ENCODE data around the gene LIN9.

Gene LIN9

GRCh38 chr1:226233806-226234205 lies 75.2 kb downstream of the LIN9 start:
- no peak for TF ChIP-seq CTCF (IDR thresholded peaks at IDR 0.05; ENCODE audit: poor library complexity, severe bottlenecking)
- Histone ChIP-seq H3K9me3 (ENCODE audit: severe bottlenecking) (no peaks in the 10 kb centered on the region), H3K36me3 (ENCODE audit: low read depth) (no peaks in the 10 kb centered on the region; the same call in 1 of the 2 replicates), H3K27me3 (ENCODE audit: insufficient read depth, poor library complexity, severe bottlenecking) (no peaks in the 10 kb centered on the region), H3K4me3 (ENCODE audit: severe bottlenecking) (no peak overlapping the region), H3K4me1 (ENCODE audit: insufficient read depth, poor library complexity, severe bottlenecking) (no peaks in the 10 kb centered on the region), H3K27ac (ENCODE audit: poor library complexity, severe bottlenecking) (no peak overlapping the region)
- no peak for ATAC-seq (ENCODE audit: low read depth)
- DNase-seq (ENCODE audit: low spot score) = no peak

GRCh38 chr1:226233293-226233692 lies 75.7 kb downstream of the LIN9 start:
- ATAC-seq (ENCODE audit: low read depth) (no peak), DNase-seq (ENCODE audit: low spot score) (no peak)
- H3K27ac ChIP-seq (ENCODE audit: poor library complexity, severe bottlenecking) = no peak overlapping the region
- no peak overlapping the region for H3K4me3 ChIP-seq (ENCODE audit: severe bottlenecking)
- no peaks in the 10 kb centered on the region for H3K9me3 ChIP-seq (ENCODE audit: severe bottlenecking)
- TF ChIP-seq CTCF (IDR thresholded peaks at IDR 0.05; ENCODE audit: poor library complexity, severe bottlenecking) = no peak
- H3K4me1 ChIP-seq (ENCODE audit: insufficient read depth, poor library complexity, severe bottlenecking) = no peaks in the 10 kb centered on the region
- H3K27me3 ChIP-seq (ENCODE audit: insufficient read depth, poor library complexity, severe bottlenecking) = no peaks in the 10 kb centered on the region
- no peaks in the 10 kb centered on the region; the same call in 1 of the 2 replicates for H3K36me3 ChIP-seq (ENCODE audit: low read depth)

GRCh38 chr1:226226601-226227000 lies 82.4 kb downstream of the LIN9 start:
- Histone ChIP-seq H3K36me3 (ENCODE audit: low read depth) (no peaks in the 10 kb centered on the region; the same call in 1 of the 2 replicates), H3K27me3 (ENCODE audit: insufficient read depth, poor library complexity, severe bottlenecking) (no peaks in the 10 kb centered on the region), H3K4me3 (ENCODE audit: severe bottlenecking) (no peak overlapping the region), H3K27ac (ENCODE audit: poor library complexity, severe bottlenecking) (no peak overlapping the region), H3K9me3 (ENCODE audit: severe bottlenecking) (no peaks in the 10 kb centered on the region), H3K4me1 (ENCODE audit: insufficient read depth, poor library complexity, severe bottlenecking) (no peaks in the 10 kb centered on the region)
- no peak for ATAC-seq (ENCODE audit: low read depth)
- no peak for TF ChIP-seq CTCF (IDR thresholded peaks at IDR 0.05; ENCODE audit: poor library complexity, severe bottlenecking)
- DNase-seq (ENCODE audit: low spot score) = no peak

GRCh38 chr1:226223786-226224244 lies 85.1 kb downstream of the LIN9 start:
- Histone ChIP-seq H3K4me3 (ENCODE audit: severe bottlenecking) (peak overlapping the region; percentile 27), H3K4me1 (ENCODE audit: insufficient read depth, poor library complexity, severe bottlenecking) (no peaks in the 10 kb centered on the region), H3K9me3 (ENCODE audit: severe bottlenecking) (no peaks in the 10 kb centered on the region), H3K27me3 (ENCODE audit: insufficient read depth, poor library complexity, severe bottlenecking) (no peaks in the 10 kb centered on the region), H3K27ac (ENCODE audit: poor library complexity, severe bottlenecking) (no peak overlapping the region), H3K36me3 (ENCODE audit: low read depth) (no peaks in the 10 kb centered on the region)
- DNase-seq (ENCODE audit: low spot score) (no peak), ATAC-seq (ENCODE audit: low read depth) (peak; percentile 53; the same call in 2 of the 3 replicates)
- peak; percentile 16 for TF ChIP-seq CTCF (IDR thresholded peaks at IDR 0.05; ENCODE audit: poor library complexity, severe bottlenecking)

- DNase-seq (ENCODE audit: low spot score) = no peak
- Histone ChIP-seq H3K9me3 (ENCODE audit: severe bottlenecking) (no peaks in the 10 kb centered on the region), H3K36me3 (ENCODE audit: low read depth) (no peaks in the 10 kb centered on the region), H3K4me3 (ENCODE audit: severe bottlenecking) (peak within 1 kb of the TSS; percentile 27), H3K27ac (ENCODE audit: poor library complexity, severe bottlenecking) (no peak within 1 kb of the TSS), H3K27me3 (ENCODE audit: insufficient read depth, poor library complexity, severe bottlenecking) (no peaks in the 10 kb centered on the region), H3K4me1 (ENCODE audit: insufficient read depth, poor library complexity, severe bottlenecking) (no peaks in the 10 kb centered on the region)
- TF ChIP-seq CTCF (IDR thresholded peaks at IDR 0.05; ENCODE audit: poor library complexity, severe bottlenecking) = no peak
- ATAC-seq (ENCODE audit: low read depth) = no peak
Measured at GRCh38 chr1:226223157-226223785, 85.7 kb downstream of the LIN9 start, which contains the start of gene MIXL1. Gene MIXL1 (plus strand): TSS chr1:226223664. CDS start chr1:226223682, 18 bp downstream.

Measured in RWPE2 (cell line).